Measurements from ENCODE around the gene NUP214. TPM values are rescaled to one million over a fixed set of nuclear protein-coding genes. Genes with fewer than 3 reads are reported as not detected.

Gene NUP214
- total RNA-seq, 4 donors from 2014 or later: 27.4 to 78.3 (median 47.4) TPM

DNA sequence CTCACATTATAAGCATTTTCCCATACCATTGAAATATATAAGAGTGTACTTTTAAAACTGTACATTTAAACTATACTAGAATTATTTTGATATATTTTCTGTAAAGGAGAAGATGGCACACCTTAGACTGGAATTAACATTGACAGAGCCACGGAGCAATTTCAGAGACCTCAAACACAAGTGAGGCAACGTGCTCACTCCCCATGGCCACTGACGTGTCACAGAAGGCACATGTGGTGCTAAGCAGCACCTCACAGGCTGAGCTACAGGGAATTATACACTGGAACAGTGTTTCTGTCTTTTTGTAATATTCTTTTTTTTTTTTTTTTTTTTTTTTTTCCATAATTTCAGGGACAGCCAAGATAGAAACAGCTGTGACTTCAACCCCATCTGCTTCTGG is 66.5 kb downstream of the NUP214 start:
- DNase-seq (ENCODE audit: low spot score) (no peak), ATAC-seq (ENCODE audit: low FRiP score) (no peak)
- TF ChIP-seq, protein P1, sequence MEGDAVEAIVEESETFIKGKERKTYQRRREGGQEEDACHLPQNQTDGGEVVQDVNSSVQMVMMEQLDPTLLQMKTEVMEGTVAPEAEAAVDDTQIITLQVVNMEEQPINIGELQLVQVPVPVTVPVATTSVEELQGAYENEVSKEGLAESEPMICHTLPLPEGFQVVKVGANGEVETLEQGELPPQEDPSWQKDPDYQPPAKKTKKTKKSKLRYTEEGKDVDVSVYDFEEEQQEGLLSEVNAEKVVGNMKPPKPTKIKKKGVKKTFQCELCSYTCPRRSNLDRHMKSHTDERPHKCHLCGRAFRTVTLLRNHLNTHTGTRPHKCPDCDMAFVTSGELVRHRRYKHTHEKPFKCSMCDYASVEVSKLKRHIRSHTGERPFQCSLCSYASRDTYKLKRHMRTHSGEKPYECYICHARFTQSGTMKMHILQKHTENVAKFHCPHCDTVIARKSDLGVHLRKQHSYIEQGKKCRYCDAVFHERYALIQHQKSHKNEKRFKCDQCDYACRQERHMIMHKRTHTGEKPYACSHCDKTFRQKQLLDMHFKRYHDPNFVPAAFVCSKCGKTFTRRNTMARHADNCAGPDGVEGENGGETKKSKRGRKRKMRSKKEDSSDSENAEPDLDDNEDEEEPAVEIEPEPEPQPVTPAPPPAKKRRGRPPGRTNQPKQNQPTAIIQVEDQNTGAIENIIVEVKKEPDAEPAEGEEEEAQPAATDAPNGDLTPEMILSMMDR (IDR thresholded peaks at IDR 0.05): no peak

DNA sequence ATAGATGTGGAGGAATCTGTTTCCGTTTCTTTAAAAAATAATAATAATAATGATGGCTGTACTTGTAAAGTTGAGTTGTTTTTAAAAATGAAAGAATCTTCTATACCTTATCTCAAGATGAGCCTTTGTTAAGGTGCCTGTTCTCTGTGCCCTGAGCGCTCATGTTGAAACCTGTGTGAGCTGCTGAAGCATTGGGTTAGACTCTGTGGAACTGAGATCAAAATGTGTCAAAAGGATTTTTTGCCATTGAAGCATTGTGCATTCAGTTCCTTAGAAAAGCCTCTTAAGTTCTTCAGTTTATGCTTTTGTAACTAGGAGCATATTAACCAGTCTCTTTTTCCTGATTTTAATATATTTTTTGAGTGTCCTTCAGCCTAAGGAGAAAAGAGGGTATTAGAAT is 67.7 kb downstream of the NUP214 start:
- no peak for DNase-seq (ENCODE audit: low spot score)
- TF ChIP-seq, protein P1 (IDR thresholded peaks at IDR 0.05): no peak
- ATAC-seq (ENCODE audit: low FRiP score): no peak

DNA sequence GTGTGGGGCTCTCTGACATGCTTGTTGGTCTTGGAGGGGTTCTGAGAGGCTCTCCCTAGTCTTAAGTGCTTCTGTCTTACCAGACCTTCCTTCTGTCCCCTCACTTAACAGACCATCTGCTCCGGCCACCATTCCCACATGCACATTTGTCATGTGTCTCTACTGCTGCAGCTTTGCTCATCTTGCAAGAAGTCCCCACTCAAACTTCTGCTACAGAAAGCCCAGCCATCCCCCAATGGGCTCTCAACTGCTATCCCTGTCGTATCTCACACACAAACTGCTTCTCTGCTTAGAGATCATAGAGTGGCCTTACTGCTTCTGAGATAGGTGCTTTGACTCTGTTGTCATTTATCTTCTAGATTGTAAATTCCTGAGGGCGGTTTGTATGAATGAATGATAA is 69.4 kb downstream of the NUP214 start:
- ATAC-seq (ENCODE audit: low FRiP score) (no peak), DNase-seq (ENCODE audit: low spot score) (no peak)
- TF ChIP-seq, protein P1 (IDR thresholded peaks at IDR 0.05): no peak

DNA sequence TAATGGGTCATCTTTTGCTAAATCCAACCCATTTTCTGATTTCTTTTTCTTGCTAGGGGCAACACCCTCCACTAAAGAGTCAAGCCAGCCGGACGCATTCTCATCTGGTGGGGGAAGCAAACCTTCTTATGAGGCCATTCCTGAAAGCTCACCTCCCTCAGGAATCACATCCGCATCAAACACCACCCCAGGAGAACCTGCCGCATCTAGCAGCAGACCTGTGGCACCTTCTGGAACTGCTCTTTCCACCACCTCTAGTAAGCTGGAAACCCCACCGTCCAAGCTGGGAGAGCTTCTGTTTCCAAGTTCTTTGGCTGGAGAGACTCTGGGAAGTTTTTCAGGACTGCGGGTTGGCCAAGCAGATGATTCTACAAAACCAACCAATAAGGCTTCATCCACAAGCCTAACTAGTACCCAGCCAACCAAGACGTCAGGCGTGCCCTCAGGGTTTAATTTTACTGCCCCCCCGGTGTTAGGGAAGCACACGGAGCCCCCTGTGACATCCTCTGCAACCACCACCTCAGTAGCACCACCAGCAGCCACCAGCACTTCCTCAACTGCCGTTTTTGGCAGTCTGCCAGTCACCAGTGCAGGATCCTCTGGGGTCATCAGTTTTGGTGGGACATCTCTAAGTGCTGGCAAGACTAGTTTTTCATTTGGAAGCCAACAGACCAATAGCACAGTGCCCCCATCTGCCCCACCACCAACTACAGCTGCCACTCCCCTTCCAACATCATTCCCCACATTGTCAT is 72.0 kb downstream of the NUP214 start:
- ATAC-seq (ENCODE audit: low FRiP score) (no peak), DNase-seq (ENCODE audit: low spot score) (no peak)
- TF ChIP-seq, protein P1 (IDR thresholded peaks at IDR 0.05): no peak

DNA sequence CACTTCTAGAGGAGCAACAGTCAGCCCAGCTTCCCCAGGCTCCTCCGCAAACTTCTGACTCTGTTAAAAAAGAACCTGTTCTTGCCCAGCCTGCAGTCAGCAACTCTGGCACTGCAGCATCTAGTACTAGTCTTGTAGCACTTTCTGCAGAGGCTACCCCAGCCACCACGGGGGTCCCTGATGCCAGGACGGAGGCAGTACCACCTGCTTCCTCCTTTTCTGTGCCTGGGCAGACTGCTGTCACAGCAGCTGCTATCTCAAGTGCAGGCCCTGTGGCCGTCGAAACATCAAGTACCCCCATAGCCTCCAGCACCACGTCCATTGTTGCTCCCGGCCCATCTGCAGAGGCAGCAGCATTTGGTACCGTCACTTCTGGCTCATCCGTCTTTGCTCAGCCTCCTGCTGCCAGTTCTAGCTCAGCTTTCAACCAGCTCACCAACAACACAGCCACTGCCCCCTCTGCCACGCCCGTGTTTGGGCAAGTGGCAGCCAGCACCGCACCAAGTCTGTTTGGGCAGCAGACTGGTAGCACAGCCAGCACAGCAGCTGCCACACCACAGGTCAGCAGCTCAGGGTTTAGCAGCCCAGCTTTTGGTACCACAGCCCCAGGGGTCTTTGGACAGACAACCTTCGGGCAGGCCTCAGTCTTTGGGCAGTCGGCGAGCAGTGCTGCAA is 72.8 kb downstream of the NUP214 start:
- TF ChIP-seq, protein P1 (IDR thresholded peaks at IDR 0.05): no peak
- DNase-seq (ENCODE audit: low spot score) (no peak), ATAC-seq (ENCODE audit: low FRiP score) (no peak)

DNA sequence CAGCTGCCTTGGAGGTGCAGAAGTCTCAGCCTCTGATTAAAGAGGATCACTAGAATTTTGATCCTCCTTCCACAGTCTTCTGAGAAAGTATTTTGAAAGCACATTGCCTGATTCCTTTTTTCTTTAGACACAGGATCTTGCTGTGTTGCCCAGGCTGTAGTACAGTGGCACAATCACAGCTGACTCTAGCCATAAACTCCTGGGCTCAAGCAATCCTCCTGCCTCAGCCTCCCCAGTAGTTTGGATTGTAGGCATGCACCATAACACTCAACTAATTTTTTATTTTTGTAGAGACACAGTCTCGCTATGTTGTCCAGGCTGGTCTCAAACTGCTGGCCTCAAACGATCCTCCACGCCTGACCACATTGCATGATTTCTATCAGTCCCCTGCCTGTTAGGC is 76.5 kb downstream of the NUP214 start:
- TF ChIP-seq, protein P1 (IDR thresholded peaks at IDR 0.05): no peak
- no peak for ATAC-seq (ENCODE audit: low FRiP score)
- no peak for DNase-seq (ENCODE audit: low spot score)
